SIG-M5 treated with dmso at 0.1 percent for 504 hours (cell line): ENCODE data around the gene MAP3K1.

Experiments used
- DNase-seq: peaks from one replicate; lab custom pipeline; 2025; ENCODE audit not compliant: unreplicated experiment; lab: John Stamatoyannopoulos, UW

MAP3K1 gene

DNA sequence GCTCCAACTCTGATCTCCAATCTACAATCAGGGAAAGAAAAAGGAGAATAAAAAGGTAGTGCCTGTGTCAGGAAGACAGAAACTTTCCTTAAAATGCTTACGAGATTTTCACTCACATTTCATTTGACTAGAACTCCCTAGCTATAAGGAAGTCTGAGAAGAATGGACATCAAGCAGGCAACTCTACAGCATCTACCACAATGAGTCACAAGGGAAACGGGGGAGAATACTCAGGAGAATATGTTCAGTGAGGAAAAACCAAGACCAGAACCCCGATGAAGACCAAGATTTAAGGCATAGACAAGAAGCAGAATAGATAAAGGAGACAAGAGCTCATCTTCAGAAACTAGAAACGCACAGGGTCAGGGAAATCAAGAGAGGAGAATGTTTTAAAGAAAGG, 85.0 kb downstream of the MAP3K1 start:
- DNase-seq, result no peak

DNA sequence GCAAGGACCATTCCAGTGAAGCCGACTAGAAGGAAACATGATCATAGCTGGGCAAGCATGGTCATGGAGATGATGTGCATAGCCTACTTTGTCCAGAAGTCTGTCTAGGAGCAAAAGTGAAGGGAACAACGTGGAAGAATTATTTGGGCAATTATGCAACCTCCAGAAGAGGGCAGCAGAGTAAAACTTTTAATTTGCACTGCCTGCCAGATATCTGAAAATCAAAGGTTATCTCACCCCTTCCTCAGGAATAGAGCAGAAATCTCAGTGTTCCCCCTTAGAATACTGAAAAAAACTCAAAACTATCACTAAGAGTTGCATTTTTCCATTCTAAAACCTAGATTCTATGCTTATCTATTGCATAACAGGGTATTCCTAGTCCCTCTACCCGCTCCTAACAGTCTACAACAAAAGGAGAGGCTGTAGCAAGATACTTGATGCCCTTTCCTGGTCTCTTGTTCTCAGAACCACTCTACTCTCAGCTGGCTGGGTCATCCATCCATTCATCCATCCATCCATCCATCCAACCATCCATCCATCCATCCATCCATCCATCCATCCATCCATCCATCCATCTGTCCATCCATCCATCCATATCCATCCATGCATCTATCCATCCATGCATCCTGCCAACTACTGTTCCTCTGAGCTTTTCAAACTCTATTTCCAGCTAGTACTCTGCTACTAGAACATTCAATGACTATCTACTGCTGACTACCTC, 85.7 kb downstream of the MAP3K1 start:
- peak; percentile 62 for DNase-seq

DNA sequence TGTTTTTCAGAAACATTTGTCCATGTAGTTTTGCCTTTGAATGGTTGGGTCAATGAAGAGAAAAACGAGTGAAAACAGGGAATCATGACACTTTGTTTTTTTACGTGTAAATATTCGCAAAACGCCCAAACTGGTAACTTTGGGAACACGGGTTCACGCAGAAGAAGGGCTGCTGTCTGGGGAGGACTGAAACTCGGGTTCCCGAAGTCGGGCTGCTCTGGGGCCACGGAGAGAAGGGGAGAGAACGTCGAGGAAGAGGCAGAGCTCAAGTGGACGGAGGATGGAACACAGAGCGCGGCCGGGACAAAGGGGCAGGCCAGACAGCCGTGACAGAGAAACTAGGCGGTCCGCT, 93.6 kb downstream of the MAP3K1 start:
- peak; percentile 80 for DNase-seq

DNA sequence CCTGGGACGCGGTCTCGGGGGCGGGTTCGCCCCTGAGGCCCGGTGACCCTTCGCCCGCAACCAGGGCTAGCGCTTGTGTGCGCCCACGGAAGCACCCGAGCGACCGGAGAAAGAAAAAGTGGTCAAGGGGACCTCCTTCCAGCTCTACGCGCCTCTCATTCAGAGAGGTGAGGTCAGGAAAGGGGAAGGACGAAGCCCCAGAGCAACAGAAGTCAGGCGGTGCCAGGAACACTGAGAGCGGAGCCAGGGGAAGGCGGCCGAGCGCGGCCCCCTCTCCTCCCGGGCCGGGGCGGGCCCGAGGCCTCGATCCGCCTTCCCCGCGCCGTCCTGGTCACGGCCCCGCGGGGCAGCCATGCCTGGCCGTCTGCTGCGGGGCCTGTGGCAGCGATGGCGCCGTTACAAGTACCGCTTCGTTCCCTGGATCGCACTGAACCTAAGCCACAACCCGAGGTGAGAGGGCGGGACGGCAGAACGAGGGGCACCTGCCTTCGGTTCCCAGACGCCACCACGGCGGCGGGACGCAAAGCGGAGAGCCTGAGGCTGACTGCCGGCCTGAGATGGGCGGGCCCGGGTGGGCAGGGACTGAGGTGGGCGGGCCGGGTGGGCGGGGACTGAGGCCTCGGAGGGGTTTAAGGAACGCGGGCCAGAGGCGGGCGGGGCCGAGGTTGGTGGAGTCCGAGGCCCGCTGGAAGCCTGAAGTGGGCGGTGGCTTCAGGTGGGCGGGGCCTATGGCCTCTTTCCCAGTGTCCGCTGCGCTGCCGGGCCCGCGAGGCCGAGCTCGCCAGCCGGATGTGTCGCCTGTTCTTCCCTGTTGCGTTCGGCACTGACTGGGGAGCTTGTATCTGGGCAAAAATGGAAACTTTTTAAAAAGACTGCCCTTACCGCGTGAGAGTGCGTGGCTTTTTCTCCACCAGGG, 94.2 kb downstream of the MAP3K1 start, which contains the start of gene SETD9:
Gene SETD9 (plus strand): TSS at position 303 of the 916 bp plus-strand sequence. CDS start 50 bp downstream, at position 353.
- peak; percentile 95 for DNase-seq

DNA sequence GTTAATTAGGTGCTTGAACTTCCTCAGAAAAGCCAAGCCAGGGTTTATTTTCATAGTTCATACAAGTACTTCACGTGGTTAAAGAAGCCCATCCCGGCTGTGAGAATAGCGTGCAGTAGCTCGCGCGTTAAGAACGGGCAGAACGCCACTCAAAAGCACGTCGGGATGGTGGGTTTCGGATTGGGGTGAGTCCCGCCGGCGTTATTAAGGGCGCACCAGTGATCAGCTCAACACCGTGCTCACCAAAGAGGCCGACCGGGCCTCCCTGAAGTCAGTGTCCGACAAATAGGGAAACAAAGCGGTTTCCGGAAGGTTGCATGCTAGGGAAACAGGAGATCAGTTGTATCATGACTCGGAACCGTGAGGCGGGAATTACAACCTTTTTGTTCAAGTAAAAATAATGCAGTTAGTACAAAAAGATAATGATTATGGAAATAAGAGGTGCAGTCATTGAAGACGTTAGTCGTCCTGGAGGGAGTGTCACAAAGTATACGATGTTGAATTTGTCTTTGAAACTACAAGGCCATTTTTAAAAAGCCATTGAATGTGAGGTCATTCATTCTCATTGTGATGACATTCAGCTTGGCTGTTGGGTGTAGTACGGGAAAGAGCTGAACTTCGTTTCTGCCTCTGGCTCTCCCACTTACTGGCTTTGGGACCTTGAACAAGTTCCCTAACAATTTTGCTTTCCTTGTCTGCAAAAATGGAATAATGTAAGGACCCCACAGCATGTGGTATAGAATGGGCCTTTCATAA, 95.0 kb downstream of the MAP3K1 start:
- peak; percentile 75 for DNase-seq

DNA sequence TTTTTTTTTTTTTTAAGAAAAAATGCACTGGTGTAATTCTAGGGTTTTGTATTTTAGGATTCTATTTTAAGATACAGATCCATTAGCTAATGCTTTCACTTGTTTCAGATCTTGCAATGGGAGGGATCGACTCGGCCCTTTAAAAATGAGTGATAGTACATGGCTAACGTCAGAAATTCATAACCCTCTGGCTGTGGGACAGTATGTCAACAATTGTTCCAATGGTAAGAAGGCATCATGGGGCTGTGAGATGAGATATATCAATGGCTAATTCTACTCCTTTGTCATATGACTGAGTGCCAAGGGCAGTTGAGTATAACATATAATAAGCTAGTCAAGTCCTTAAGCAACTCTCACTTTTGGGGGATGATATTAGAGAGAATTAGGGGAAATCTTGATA, 98.4 kb downstream of the MAP3K1 start:
- DNase-seq, result no peak

DNA sequence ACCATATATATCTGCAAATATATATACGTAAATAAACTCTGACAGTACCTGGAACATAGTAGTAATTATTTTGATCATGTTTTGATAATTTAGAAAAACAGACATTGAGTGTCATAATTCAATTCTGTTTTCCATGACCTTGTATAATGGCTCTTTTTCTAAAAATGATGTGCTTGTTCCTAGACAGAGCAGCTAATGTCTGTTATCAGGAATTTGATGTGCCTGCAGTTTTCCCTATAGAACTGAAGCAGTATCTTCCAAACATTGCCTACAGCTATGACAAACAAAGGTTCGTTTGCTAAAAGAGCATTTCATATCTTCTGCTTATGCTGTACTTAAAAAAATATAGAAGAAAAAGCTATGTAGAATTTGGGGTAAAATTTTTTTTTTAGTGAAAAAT, 99.3 kb downstream of the MAP3K1 start:
- DNase-seq, result no peak

DNA sequence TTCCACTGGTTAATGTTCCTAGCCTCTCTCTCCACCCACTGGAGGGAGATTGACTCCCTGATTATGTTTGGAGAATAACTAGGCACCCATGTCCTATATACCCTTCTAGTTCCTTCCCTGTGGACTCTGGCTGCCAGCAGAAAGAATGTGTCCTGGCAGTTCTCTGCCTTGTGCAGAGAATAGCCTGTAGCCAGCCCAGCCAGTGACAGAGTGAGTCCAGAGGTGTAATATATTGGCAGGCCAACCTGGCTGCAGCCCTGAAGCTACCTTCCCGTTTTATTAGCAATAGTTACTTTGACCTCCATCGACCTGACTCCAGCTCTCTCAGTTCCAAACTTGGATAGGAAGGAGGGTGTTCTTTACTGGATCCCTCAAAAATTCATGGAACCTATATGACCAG, 102.2 kb downstream of the MAP3K1 start:
- DNase-seq, result no peak

DNA sequence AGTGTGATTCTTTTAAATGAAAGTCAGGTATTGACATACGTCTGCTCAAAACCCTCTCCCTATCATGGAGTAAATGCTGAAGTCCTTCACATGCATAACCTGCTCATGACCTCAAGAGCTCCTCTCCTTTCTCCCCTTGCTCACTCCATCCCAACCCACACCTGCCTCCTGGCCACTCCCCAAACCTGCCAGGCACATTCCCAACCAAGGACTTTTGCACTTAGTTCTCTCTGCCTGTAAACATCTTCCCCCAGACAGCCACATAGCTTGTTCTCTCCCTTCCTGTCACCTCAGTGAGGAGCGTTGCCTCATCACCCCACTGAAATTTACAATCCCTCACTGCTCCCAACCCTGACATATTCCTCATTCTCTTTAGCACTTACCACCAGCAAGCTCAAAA, 102.7 kb downstream of the MAP3K1 start:
- no peak for DNase-seq

DNA sequence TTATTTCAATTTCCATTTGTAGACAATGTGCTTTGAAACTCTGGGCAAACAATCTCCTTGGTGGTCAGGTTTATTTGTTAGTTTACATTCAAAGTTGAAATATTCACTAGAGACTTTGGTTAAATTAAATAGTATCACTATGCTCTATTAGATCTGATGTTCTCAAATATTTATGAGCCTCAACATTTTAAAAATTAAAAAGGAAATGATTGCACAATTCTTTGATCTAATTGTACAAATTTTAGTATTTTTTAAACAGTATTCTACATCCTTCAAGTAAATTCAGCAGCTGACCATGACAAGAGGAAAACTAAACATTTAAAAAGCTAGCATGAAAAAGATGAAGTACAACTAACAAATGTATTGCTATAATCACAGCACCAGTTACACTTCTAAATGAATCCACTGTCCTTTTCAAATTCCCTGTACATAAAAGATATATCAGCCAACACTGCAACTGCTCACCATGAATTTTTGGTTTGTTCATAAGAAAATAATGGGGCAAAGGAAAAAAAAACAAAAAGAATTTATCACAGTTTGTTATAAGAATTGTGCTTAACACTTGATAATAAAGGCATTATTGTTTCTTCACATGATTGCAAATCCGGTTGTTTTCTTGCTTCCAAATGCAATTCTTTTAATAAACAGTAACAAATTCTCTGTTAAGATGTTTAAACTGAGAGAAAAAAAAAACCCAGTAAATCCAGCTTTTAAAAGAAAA, 104.8 kb downstream of the MAP3K1 start:
- DNase-seq, result no peak

DNA sequence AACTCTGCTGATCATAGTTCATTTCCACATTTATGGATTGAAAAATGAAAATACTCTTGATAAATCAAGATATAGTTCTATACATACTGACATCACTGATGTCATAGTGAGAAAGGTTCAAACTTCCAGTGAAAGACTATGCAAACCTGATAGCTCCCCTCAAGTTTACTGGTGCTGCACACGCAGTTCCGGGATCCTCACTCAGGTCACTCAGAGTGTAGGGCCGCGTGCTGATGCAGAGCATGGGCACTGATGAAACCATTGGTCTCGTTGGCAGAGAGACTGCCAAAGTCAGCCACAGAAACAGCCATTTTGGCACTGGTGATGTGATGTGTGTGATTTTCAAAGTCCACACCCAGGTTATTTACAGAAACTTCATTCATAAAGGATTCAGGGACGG, 107.6 kb downstream of the MAP3K1 start:
- DNase-seq, result no peak

DNA sequence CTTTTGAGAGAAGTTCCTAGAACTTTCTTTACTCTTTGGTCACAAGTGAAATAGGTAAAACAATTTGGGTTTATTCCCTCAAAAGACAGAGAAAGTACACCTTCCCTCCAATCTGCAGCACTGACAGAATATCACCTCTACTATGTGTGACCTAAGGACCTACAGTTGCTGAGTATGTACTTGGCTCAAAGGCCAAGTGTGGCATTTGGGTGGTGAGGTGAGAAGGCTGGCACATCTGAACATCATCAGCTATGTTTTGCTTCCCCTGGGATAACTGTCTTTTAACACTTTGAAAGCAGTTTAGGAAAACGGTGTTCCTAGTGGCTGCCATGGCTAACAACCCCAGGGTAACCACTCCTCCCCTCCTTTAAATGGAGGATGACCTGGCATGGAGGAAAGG, 119.0 kb downstream of the MAP3K1 start:
- no peak for DNase-seq

DNA sequence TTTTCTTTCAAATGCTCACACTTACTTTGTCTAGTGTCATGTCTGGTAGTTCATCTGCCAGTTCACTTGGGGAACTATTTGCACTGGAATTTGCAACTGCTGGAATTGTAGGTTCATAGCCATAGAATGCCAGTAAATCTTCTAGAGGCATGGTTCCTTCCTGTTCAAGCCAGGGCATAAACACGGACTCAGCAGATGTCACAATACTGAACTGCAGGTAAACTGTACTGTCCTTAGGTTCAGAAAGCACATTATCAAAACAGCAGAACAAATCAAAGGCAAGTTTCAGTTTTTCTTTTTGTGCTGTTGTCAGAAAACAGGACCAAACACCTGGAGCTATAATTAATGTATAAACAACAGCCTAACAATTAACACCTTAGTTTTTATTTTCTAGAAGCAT, 123.5 kb downstream of the MAP3K1 start:
- DNase-seq, result no peak

DNA sequence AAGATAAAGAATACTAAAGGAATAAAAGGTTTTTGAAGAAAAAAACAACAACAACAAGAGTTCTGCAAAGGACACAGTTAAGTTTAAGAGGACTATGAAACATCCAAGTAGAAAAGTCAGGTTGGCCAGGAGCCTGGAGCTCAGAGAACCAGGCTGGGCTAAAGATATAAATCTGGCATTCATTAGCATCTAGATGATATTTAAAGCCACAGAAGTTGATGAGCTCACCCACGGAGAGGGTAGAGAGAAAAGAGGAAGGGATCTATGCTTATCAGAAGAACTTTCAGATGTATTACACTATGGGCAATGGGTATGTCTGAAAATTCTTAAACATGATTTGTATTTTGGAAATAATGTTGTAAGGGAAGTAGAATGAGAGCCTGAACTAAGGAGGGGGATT, 126.6 kb downstream of the MAP3K1 start:
- no peak for DNase-seq
